Stimulated activated CD8-positive, alpha-beta memory T cell treated with anti-CD3 and anti-CD28 coated beads, Interleukin-4, amount 100 ng/mL, for 4 hours (primary cell): ENCODE measurements around the gene TRIM15.
"Not testable (repeated sequence)": the region's sequence is repeated elsewhere in the genome, so short reads cannot be mapped to it uniquely, and the experiment has no call there.

ENCODE experiments used
- DNase-seq, 2 donors: peaks; one replicate each; pipeline ENCODE4 v3.0.0-alpha.2; 2020; ENCODE audit warnings: low read depth in 2 of 2, low spot score in 1 of 2

TRIM15 gene

GRCh38 chr6:30162265-30163089 is 869 bp upstream of the TRIM15 start:
- DNase-seq = no peak

- DNase-seq = no peak
Measured at GRCh38 chr6:30163918-30164654, 740 bp downstream of the TRIM15 start.

GRCh38 chr6:30164714-30165113 is 1.4 kb downstream of the TRIM15 start:
- no peak for DNase-seq

GRCh38 chr6:30165238-30165637 is 1.9 kb downstream of the TRIM15 start:
- not testable (repeated sequence) for DNase-seq

GRCh38 chr6:30167101-30167500 is 3.8 kb downstream of the TRIM15 start:
- no peak for DNase-seq

GRCh38 chr6:30168741-30169140 is 5.4 kb downstream of the TRIM15 start:
- DNase-seq = no peak

- DNase-seq = no peak
Measured at GRCh38 chr6:30169658-30170614, 6.6 kb downstream of the TRIM15 start.

- no peak for DNase-seq
Measured at GRCh38 chr6:30171677-30172471, 8.5 kb downstream of the TRIM15 start.

- DNase-seq = no peak
Measured at GRCh38 chr6:30172681-30173080, 9.3 kb downstream of the TRIM15 start.

GRCh38 chr6:30175765-30176164 is 12.4 kb downstream of the TRIM15 start:
- DNase-seq = no peak

- DNase-seq = no peak
Measured at GRCh38 chr6:30178837-30179236, 15.5 kb downstream of the TRIM15 start.

GRCh38 chr6:30180145-30180544 is 16.8 kb downstream of the TRIM15 start:
- DNase-seq = no peak

GRCh38 chr6:30184417-30185031 is 21.2 kb downstream of the TRIM15 start:
- DNase-seq = no peak

GRCh38 chr6:30185846-30186484 is 22.6 kb downstream of the TRIM15 start:
- no peak for DNase-seq

GRCh38 chr6:30188541-30188940 is 25.2 kb downstream of the TRIM15 start:
- no peak for DNase-seq

- DNase-seq = no peak
Measured at GRCh38 chr6:30192076-30192475, 28.7 kb downstream of the TRIM15 start.

GRCh38 chr6:30194797-30195690 is 31.7 kb downstream of the TRIM15 start:
- no peak for DNase-seq

- DNase-seq = no peak
Measured at GRCh38 chr6:30195951-30196350, 32.6 kb downstream of the TRIM15 start.

GRCh38 chr6:30196376-30196775 is 33.0 kb downstream of the TRIM15 start:
- no peak for DNase-seq
